GM21529 (cell line): ENCODE results near the gene OSBPL5.
A peak's percentile ranks its signal among the peaks of the same experiment; 100 is the strongest.

Experiments
- ATAC-seq: cut with Tn5 transposase; IDR thresholded peaks from one replicate; pipeline ENCODE4 v1.9.1; 2021; ENCODE audit not compliant: unreplicated experiment

OSBPL5 gene

DNA sequence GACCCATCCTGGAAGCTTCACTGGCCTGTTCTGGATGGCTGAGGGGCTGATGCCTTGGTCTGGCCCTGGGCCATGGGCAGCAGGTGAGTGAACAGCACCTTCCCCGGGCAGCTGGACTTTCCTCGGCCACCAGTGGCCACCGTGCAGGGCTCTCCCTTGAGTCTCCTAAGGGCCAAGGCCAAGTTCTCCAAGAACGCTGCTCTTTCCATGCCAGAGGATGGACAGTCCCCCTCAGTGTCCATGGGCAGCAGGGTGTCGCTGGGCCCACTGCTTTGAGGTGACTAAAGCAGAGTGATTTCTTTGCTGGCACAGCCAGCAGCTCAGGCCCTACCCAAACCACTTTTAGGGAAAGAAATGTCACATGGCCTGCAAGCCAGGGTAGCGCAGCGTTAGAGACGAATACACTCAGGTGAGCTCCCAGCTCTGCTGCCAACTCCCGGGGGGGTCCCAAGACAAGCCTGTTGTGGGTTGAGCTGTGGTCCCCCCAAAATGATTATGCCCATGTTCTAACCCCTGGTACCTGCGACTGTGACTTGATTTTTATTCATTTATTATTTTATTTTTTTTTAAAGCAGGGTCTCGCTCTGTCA lies 104.6 kb downstream of the OSBPL5 start:
- ATAC-seq = no peak

DNA sequence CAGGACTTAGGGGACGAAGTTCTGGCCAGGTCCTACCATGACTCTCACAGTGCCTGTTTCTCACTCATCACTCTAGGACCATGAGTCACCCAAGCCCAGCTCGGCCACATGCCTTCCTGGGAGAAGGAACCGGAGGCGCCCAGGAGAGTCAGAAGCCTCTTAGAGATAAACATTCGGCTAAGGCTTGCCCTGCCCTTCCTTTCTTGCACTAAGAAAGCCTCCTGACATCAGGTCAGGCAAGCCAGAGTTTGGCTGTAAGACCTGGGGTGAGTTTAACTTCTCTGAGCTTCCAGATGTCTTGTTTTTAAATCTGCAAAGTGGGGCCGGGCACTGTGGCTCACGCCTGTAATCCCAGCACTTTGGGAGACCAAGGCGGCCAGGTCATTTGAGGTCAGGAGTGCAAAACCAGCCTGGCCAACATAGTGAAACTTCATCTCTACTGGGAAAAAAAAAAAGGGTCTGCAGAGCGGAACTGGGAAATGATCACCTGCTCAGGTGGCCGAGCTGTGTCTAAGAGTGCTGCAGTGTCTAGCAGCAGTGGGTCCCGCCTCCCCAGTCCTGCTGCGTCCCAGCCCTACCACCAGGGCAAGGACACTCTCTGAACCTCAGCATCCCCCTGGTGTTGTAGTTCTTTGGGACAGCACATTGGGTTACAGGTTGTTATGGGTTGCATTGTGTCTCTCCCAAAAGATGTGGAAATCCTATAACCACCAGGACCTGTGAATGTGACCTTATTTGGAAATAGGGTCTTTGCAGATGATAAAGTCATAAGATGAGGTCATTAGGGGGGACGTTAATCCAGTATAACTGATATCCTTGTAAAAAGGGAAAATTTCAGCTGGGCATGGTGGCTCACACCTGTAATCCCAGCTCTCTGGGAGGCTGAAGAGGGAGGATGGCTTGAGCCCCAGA lies 106.1 kb downstream of the OSBPL5 start:
- no peak for ATAC-seq

DNA sequence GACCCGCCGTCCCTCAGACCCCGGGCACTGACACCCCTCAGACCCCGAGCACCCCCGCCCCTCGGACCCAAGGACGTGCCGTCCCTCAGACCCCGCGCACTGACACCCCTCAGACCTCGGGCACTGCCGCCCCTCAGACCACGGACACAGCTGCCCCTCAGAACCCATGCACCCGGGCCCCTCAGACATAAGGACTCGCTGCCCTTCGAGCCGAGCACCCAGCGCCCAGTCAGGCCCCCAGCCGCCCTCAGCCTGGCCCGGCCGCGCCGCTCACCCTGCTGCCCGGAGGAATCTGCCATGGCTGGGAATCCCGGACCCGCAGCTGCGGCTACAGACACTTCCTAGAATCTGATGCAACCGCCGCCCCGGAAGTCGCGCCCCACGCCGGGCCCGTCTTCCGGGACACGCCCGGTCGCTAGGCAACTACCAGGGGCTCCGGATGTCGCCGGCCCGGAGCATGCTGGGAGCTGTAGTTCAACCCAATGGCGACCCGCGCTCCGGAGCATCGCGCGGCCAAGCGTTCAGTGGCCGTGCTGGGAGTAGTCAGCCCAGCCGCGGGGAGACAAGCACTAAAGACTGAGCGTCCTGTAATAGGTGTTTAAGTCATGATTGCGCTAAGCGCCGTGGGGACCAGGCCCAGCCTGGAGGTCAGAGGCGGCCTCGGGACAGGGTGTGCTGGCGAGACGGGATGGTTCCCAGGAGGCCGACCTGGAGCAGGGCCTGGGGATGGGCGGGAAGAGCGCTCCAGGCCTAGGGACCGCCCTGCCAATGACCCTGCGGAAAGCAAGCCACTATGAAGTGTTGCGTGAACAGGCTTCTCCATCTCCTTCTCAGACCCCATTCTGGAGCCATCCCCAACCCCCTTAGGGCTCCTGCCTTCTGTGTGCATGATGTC lies 107.8 kb downstream of the OSBPL5 start, which contains the start of gene CARS1:
TSS of gene CARS1 (minus strand) at position 355 of the 895 bp plus-strand sequence. CDS start at position 299, 56 bp downstream.
- peak; percentile 97 for ATAC-seq

DNA sequence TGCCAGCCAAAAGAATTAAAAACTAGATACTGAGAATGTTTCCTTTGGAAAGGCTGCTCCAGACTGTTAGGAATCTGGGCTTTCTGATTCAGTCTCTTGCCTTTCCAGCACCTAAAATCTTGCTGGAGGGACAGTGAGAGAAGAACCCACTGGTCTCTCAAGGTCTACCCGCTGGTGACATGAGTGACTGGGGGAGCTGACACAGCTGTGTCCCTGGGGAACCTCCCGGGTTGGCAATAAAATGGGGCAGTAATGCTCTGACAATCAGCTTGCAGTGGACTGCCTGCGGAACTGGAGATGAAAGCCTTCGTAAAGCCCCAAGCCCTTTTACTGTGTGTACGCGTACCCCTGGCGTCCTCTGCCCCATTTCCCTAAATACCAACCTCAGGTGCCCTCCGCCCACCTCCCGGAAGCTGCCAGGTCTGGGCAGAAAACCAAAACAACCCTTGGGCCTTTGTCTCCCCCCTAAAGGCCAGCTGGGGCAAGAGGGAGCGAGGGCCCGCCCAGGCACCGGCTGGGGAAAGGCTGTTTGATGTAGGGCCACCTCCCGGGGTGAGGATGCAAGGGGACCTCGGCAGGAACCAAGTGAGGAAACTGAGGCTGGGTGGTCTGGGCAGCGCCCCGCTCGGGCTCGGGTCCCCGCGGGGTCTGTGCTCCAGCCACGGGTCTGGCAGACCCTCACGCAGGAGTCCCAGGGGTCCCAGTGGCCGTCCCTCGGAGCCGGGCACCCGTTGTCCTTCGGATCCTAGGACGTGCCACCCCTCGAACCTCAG lies 108.6 kb downstream of the OSBPL5 start:
- no peak for ATAC-seq

- ATAC-seq = no peak
Observed at GRCh38 chr11:3055891-3056290, 109.2 kb downstream of the OSBPL5 start.

DNA sequence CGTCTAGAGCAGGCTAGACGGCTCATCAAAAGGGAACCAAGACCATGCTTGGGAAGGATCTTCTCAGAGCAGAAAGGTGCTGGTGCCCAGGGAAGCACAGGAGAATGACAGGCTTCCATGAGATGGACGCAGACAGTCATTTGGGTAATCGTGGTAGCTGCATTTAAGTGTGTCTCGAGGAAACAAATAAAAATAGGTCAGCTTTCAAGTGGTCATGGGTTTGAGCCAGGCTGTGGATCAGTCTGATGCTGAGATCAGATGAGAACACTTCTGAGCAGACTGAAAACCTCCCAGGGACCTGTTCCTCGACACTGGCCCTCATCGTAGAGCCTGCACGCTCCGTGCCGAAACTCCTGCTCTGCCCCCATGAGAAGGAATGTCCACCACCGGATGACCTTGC lies 112.5 kb downstream of the OSBPL5 start:
- no peak for ATAC-seq

DNA sequence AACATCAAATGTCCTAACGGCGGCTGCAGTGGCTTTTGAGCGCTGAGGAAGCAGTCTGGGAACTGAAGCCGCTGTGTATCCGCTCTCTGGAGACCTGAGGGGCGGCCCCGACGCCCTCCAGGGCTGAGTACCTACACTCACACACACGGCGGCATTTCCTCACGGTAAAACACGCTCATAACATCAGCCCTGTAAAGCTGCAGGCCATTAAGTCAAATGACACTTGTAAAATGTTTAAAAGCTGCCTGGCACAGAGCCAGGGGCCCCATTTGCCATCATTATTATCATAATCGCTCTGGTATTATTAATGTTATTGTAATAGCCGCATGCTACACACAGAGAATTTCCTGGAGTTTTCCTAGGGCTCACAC lies 113.0 kb downstream of the OSBPL5 start:
- ATAC-seq = no peak

DNA sequence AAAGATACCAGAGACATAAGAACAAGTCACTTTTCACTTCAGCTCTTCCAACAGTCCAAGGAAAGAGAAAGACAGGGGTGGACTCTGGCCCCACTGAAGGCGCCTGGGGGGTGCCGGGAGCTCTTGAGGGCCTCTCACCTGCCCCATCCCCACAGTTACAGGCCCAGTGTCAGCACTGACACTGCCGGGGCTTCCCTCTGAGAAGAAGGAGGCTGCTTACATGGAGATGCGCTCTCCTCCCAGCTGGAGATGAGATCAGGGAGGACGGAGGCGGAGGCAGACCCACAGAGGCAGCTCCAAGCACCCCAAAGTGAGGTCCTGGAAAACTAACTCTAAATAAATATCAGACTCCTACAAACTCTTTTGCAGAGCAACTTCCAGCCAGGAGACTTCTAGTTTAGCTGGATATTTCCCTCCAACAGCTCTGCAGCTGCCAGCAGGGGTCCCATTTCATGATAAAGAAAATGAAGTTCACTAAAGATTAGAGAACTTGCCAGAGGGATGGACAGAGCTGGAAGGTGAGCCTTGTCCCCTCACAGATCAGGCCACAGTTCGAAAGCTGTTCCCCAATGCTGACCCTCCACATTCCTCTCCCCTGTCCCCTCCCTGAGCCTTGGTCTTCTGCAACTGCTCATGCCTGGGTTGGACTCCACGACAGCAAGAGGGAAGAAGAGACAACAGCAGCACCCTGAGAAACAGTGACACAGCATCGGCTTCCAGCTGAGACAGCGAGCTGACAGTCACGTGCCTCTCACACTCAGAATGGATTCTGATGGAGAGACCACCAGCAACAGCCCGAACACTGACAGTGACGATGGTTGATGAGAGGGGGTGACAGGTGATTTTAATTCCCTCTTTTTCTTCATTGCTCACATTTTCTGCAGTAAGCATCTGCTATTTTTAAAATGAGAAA lies 113.7 kb downstream of the OSBPL5 start:
- ATAC-seq = no peak

- no peak for ATAC-seq
Observed at GRCh38 chr11:3050386-3051195, 114.5 kb downstream of the OSBPL5 start.

- ATAC-seq = peak; percentile 92
Observed at GRCh38 chr11:3049430-3050243, 115.5 kb downstream of the OSBPL5 start.

DNA sequence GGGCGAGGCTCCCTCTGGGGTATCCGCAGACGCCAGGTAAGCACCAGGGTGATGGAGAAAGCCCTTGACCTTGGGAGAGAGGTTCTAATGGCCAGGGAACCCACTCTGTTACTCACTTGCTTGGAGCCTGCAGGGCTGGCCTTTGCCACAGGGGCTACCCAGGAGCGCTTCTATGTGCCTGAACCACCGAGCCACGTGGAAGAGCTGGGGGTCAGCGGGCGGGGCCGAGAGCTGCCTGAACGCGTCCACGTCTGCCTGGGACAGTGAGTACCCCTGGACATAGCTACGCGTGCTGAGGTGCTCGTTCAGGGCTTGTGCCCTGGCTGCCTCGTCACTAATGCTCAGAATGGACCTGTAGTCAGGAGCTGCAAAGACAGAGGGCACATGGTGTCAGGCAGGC lies 117.5 kb downstream of the OSBPL5 start:
- no peak for ATAC-seq

- ATAC-seq = no peak
Observed at GRCh38 chr11:3046641-3047040, 118.5 kb downstream of the OSBPL5 start.

GRCh38 chr11:3046190-3046589 lies 118.9 kb downstream of the OSBPL5 start:
- ATAC-seq = no peak

GRCh38 chr11:3044915-3045314 lies 120.2 kb downstream of the OSBPL5 start:
- no peak for ATAC-seq

GRCh38 chr11:3044004-3044403 lies 121.1 kb downstream of the OSBPL5 start:
- ATAC-seq = no peak

DNA sequence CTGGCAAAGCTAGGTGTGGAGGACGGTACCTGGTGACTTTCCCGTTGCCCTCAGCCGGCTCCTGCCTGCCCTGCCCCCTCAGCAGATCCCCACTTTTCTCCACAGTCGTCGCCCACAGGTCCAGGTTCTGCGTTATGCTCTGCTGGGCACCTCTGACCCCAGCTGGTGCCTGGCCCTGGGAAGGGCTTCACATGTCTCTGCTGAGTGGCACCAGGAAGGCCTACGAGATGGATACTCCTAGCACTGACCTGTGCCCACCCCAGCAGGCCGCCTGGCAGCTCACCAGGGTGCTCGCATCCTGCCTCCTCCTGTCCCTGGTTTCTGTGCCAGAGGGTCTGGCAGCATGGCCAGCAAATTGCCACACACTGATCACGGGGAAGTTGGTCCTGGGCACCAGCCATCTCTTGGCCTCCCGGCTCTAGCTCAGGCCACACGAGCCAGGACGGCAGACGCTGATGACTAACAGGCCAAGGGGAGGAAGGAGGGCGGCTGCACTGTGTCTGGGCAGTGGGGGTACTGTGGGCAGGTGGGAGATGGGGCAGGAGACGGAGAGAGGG lies 121.7 kb downstream of the OSBPL5 start:
- no peak for ATAC-seq

DNA sequence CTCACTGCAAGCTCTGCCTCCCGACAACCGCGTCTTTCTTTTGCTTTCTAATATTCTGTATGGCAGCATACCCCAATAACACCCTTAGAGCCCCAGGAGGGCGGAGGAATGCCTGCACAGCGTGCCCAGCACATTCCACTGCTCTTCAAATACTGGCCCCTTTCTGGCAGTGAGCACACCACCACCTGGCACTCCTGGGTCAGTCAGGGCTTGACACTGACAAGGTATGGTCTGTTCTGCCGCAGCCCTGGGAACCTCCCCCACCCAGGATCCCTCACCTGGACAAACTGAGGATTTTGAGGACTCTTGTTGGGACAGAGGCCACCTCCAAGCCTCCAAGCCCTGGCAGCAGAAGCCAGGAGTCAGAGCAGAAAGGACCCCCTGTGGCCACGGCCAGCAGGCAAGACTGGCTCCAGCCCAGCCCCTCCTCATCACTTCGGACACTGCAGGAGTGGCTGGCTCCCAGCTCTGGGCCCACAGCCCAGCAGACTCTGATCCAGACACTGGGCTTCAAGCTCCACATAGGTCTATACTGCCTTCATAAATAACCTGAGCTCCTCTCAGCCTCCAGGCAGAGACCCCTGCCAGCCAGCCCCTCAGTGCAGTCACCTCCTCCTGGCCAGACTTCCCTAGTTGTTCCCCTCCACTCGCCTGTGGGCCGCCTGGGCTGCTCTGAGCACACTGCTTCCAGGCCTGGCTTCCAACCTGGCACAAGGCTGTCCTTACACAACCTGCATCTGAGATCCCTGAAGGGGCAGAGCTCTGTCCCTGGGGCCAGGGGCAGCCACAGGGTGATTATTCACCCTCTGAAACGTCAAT lies 122.4 kb downstream of the OSBPL5 start:
- no peak for ATAC-seq
